ENCODE measurements around the gene GART.
A peak's percentile ranks its signal among the peaks of the same experiment; 100 is the strongest.
"Not testable (repeated sequence)": the region's sequence is repeated elsewhere in the genome, so short reads cannot be mapped to it uniquely, and the experiment has no call there.

GART gene

GRCh38 chr21:33541756-33542639, at the start of gene GART:
Gene GART (minus strand): TSS chr21:33542117. CDS start chr21:33539315, 2,802 bp downstream.
- DNase-seq (ENCODE audit: low read depth): peak; percentile 78

GRCh38 chr21:33588485-33589335, 46.8 kb upstream of the GART start, which contains the start of gene DONSON:
Gene DONSON (minus strand): TSS chr21:33588684. CDS start chr21:33588641, 43 bp downstream.
- peak; percentile 87 for DNase-seq (ENCODE audit: low read depth)

- no peak for DNase-seq (ENCODE audit: low read depth)
Observed at GRCh38 chr21:33587792-33588484, 46.0 kb upstream of the GART start.

GRCh38 chr21:33586927-33587326, 45.0 kb upstream of the GART start:
- no peak for DNase-seq (ENCODE audit: low read depth)

GRCh38 chr21:33584455-33584854, 42.5 kb upstream of the GART start:
- no peak for DNase-seq (ENCODE audit: low read depth)

GRCh38 chr21:33578959-33579542, 37.1 kb upstream of the GART start:
- no peak for DNase-seq (ENCODE audit: low read depth)

GRCh38 chr21:33578214-33578613, 36.3 kb upstream of the GART start:
- no peak for DNase-seq (ENCODE audit: low read depth)

GRCh38 chr21:33576741-33577141, 34.8 kb upstream of the GART start:
- DNase-seq (ENCODE audit: low read depth): not testable (repeated sequence)

GRCh38 chr21:33572350-33572749, 30.4 kb upstream of the GART start:
- DNase-seq (ENCODE audit: low read depth): no peak

- no peak for DNase-seq (ENCODE audit: low read depth)
Observed at GRCh38 chr21:33569991-33570390, 28.1 kb upstream of the GART start.

GRCh38 chr21:33568448-33568847, 26.5 kb upstream of the GART start:
- DNase-seq (ENCODE audit: low read depth): no peak

GRCh38 chr21:33567914-33568313, 26.0 kb upstream of the GART start:
- no peak for DNase-seq (ENCODE audit: low read depth)

- no peak for DNase-seq (ENCODE audit: low read depth)
Observed at GRCh38 chr21:33566514-33566913, 24.6 kb upstream of the GART start.

- no peak for DNase-seq (ENCODE audit: low read depth)
Observed at GRCh38 chr21:33562389-33562788, 20.5 kb upstream of the GART start.

- no peak for DNase-seq (ENCODE audit: low read depth)
Observed at GRCh38 chr21:33561373-33561772, 19.5 kb upstream of the GART start.

GRCh38 chr21:33560965-33561364, 19.0 kb upstream of the GART start:
- no peak for DNase-seq (ENCODE audit: low read depth)

- DNase-seq (ENCODE audit: low read depth): no peak
Observed at GRCh38 chr21:33559813-33560212, 17.9 kb upstream of the GART start.

GRCh38 chr21:33558777-33559421, 17.0 kb upstream of the GART start:
- no peak for DNase-seq (ENCODE audit: low read depth)

GRCh38 chr21:33557447-33557846, 15.5 kb upstream of the GART start:
- no peak for DNase-seq (ENCODE audit: low read depth)

GRCh38 chr21:33554982-33555344, 13.0 kb upstream of the GART start:
- DNase-seq (ENCODE audit: low read depth): no peak

GRCh38 chr21:33554236-33554981, 12.5 kb upstream of the GART start:
- no peak for DNase-seq (ENCODE audit: low read depth)

Data from stimulated activated CD8-positive, alpha-beta memory T cell treated with anti-CD3 and anti-CD28 coated beads, Interleukin-4, amount 100 ng/mL, for 24 hours (primary cell).